ENCODE measurements around the gene RASL10B.

DNA sequence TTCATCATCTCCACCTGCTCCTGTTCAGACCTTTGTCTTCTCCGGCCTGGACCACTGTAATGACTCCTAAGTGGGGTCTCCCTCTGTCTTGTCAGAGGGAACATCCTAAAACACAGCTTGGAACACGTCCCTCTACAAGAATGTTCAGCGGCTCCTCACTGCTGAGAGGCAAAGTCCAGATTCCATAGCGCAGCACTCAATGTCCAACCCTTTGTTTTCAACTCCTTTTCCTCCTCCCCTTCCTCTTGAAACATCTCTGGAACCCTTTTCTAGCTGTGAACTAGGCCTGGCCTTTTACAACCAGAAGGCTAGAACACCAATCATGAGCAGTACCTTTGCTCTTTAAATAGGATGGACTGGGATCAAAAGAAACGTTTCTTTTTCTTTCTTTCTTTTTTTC lies 30.2 kb downstream of the RASL10B start:
- TF ChIP-seq, protein P1, sequence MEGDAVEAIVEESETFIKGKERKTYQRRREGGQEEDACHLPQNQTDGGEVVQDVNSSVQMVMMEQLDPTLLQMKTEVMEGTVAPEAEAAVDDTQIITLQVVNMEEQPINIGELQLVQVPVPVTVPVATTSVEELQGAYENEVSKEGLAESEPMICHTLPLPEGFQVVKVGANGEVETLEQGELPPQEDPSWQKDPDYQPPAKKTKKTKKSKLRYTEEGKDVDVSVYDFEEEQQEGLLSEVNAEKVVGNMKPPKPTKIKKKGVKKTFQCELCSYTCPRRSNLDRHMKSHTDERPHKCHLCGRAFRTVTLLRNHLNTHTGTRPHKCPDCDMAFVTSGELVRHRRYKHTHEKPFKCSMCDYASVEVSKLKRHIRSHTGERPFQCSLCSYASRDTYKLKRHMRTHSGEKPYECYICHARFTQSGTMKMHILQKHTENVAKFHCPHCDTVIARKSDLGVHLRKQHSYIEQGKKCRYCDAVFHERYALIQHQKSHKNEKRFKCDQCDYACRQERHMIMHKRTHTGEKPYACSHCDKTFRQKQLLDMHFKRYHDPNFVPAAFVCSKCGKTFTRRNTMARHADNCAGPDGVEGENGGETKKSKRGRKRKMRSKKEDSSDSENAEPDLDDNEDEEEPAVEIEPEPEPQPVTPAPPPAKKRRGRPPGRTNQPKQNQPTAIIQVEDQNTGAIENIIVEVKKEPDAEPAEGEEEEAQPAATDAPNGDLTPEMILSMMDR (IDR thresholded peaks at IDR 0.05 in 4 of 5, conservative IDR thresholded peaks at IDR 0.05 in 1 of 5): no peak
- no peak for TF ChIP-seq POLR2A (IDR thresholded peaks at IDR 0.05)

Measured in gastrocnemius medialis (tissue), 4 donors.